Gastrocnemius medialis (tissue), 4 donors: ENCODE measurements around the gene SFSWAP. TPM values are rescaled to one million over a fixed set of nuclear protein-coding genes. Genes with fewer than 3 reads are reported as not detected.

Experiments
- ATAC-seq, 2 donors: fragments of 150-250 bp; one replicate each; pipeline ENCODE4 v1.9.1; 2016
- DNase-seq, 2 donors: peaks; one replicate each; pipeline ENCODE4 v3.0.0-alpha.2; 2019
- H3K27ac ChIP-seq, 4 donors: fragments of 200-600 bp; sonication (generic); 1 replicate in 1 of 4; 2 replicates in 3 of 4; pipeline ENCODE4 v1.5.1; 2016 to 2018; ENCODE audit warnings: mild to moderate bottlenecking in 2 of 4, moderate library complexity in 1 of 4
- H3K27me3 ChIP-seq, 3 donors: fragments of 200-600 bp; sonication (generic) in 2 of 3; 1 replicate in 1 of 3; 2 replicates in 2 of 3; pipeline versions ENCODE4 v1.5.1 to v1.6.0; 2016 to 2019; ENCODE audit warnings: mild to moderate bottlenecking in 1 of 3, moderate library complexity in 1 of 3
- H3K36me3 ChIP-seq, 2 donors: fragments of 200-600 bp; sonication (generic) in 1 of 2; one replicate each; pipeline ENCODE4 v1.5.1; 2017 to 2018
- H3K4me1 ChIP-seq, 2 donors: fragments of 200-600 bp; sonication (generic) in 1 of 2; one replicate each; pipeline ENCODE4 v1.5.1; 2016 to 2017; ENCODE audit warnings: mild to moderate bottlenecking in 2 of 2
- H3K4me3 ChIP-seq, 4 donors: fragments of 200-600 bp; sonication (generic) in 3 of 4; 1 replicate in 1 of 4; 2 replicates in 3 of 4; pipeline ENCODE4 v1.5.1; 2016 to 2019; ENCODE audit warnings: mild to moderate bottlenecking in 2 of 4
- H3K9me3 ChIP-seq, 3 donors: fragments of 200-600 bp; sonication (generic) in 2 of 3; 1 replicate in 1 of 3; 2 replicates in 2 of 3; pipeline ENCODE4 v1.5.1; 2016 to 2019
- POLR2A ChIP-seq, 2 donors: fragments of 450-650 bp; IDR thresholded peaks; one replicate each; pipeline ENCODE4 v1.6.1; 2017; ENCODE audit warnings: antibody characterized with exemption in 2 of 2, mild to moderate bottlenecking in 2 of 2, moderate library complexity in 2 of 2
- in situ Hi-C, 4 donors: fragments of 200-750 bp; cut with MboI; loops; one replicate each; pipeline versions ENCODE4 v1.15.0 to v1.8.0; 2017; ENCODE audit warnings: low sequenced_read_pairs in 4 of 4
- intact Hi-C: fragments of 100-400 bp; cut with DNase I; formaldehyde crosslinking; loops from one replicate; pipeline ENCODE4 v1.15.1; 2023; ENCODE audit warnings: low total_unique reads
- total RNA-seq, 4 donors: library from RNA; depleted of rRNA; stranded (reverse); fragments of >200 nt; gene quantifications; one replicate each; pipeline versions ENCODE4 v1.1.0 to v1.2.3, GENCODE V29; 2016
- TF ChIP-seq, protein P1 (sequence below), 5 experiments: fragments of 450-650 bp in 3 of 5; fragments of 200-600 bp in 2 of 5; sonication (generic) in 2 of 5; IDR thresholded peaks in 4 of 5; conservative IDR thresholded peaks in 1 of 5; 1 replicate in 4 of 5; 2 replicates in 1 of 5; pipeline ENCODE4 v1.5.1; 2016 to 2019; ENCODE audit warnings: antibody characterized with exemption in 5 of 5, mild to moderate bottlenecking in 3 of 5, moderate library complexity in 3 of 5

Gene SFSWAP
- total RNA-seq, 4 donors from 2014 or later, result 18.0 to 29.7 (median 25.4) TPM

DNA sequence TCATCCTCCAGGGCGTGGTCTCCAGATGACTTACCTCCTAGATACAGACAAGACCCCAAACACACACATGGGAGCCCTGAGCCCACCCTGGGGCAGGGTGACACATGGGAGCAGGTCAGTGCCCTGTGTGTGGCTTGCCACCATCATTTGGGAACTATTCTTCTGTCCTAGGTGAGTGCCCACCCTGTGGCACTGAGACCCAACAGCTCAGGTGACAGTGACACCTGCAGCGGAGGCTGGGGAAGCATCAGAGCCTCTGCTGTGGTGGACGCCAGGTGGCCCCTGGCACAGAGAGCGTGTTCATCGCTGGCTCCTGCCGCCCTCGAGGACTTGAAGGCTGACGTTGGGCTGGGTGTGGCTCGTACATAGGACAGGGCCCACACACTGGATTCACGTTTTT, 23.0 kb downstream of the SFSWAP start:
- no peak for ATAC-seq
- no peaks in the 10 kb centered on the region for H3K9me3 ChIP-seq
- DNase-seq, result no peak
- H3K27me3 ChIP-seq, result no peaks in the 10 kb centered on the region
- H3K4me1 ChIP-seq, result peaks cover 5 to 7% of the 10 kb centered on the region in 2 donors
- no peak overlapping the region for H3K4me3 ChIP-seq
- no peak for TF ChIP-seq POLR2A (IDR thresholded peaks at IDR 0.05)
- TF ChIP-seq, protein P1, sequence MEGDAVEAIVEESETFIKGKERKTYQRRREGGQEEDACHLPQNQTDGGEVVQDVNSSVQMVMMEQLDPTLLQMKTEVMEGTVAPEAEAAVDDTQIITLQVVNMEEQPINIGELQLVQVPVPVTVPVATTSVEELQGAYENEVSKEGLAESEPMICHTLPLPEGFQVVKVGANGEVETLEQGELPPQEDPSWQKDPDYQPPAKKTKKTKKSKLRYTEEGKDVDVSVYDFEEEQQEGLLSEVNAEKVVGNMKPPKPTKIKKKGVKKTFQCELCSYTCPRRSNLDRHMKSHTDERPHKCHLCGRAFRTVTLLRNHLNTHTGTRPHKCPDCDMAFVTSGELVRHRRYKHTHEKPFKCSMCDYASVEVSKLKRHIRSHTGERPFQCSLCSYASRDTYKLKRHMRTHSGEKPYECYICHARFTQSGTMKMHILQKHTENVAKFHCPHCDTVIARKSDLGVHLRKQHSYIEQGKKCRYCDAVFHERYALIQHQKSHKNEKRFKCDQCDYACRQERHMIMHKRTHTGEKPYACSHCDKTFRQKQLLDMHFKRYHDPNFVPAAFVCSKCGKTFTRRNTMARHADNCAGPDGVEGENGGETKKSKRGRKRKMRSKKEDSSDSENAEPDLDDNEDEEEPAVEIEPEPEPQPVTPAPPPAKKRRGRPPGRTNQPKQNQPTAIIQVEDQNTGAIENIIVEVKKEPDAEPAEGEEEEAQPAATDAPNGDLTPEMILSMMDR (IDR thresholded peaks at IDR 0.05 in 4 of 5, conservative IDR thresholded peaks at IDR 0.05 in 1 of 5), result no peak
- intact Hi-C loops, result no loop called here
- in situ Hi-C loops, result no loop called here
- H3K36me3 ChIP-seq, result peaks cover 0 to 67% of the 10 kb centered on the region in 2 donors
- no peak overlapping the region for H3K27ac ChIP-seq

DNA sequence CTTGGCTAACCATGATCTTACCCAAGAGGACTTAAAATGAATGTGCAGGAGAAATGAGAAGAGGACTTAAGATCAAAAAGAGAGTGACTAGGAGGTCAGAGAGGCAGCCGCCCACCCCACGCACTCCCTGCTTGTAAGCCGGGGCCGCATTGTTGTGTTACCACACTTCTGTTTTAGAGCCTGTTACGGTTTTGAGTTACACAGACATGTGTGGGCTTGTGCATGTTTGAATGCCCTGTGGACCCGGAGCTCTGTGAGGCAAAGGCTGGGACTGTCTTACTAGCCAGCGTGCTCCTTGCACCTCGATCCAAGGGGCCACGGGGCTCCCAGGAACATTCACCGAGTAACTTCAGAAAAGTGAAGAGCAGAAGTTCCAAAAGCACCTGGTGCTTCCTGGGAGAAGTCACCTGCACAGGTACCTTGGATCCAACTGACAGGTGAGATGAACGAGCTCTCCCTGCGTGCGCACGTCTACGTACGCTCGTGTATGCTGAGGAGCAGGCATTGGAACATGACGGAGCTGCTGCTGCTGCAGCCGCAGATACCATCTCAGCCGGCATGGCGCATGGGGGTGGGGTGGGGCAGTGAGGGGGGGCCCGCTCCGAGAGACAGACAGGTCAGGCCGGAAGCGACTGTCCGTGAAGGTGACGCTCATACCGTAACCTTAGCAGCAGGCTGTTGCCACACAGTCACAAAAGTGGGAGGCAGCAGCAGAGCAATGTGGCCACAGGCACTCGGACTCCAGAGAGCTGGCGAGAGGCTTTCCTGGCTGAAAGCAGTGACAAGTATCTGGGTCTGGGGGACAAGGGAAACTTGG, 23.7 kb downstream of the SFSWAP start:
- Histone ChIP-seq H3K36me3 (peaks cover 0 to 61% of the 10 kb centered on the region in 2 donors), H3K9me3 (no peaks in the 10 kb centered on the region), H3K4me3 (no peak overlapping the region), H3K27me3 (no peaks in the 10 kb centered on the region), H3K27ac (no peak overlapping the region), H3K4me1 (peaks cover 5 to 7% of the 10 kb centered on the region in 2 donors)
- no peak for TF ChIP-seq POLR2A (IDR thresholded peaks at IDR 0.05)
- TF ChIP-seq, protein P1 (IDR thresholded peaks at IDR 0.05 in 4 of 5, conservative IDR thresholded peaks at IDR 0.05 in 1 of 5), result no peak
- no peak for DNase-seq
- ATAC-seq, result no peak
- intact Hi-C loops, result no loop called here
- in situ Hi-C loops, result no loop called here

DNA sequence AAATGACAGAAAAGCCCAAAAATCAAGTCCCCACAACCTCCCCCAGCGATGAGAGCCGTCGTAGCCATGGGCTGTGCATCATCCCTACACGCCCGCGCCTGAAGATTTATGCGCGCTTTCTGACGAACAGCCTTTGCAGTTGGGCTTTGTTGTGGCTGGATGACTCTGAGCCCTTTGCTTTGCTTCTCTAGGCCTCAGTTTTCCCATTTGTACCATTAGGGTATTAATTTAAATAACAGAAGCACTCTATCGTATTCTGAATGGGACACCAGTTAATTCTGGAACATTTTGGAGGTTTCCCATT, 24.2 kb downstream of the SFSWAP start:
- intact Hi-C loops (no loop called here), in situ Hi-C loops (no loop called here)
- H3K36me3 ChIP-seq, result peaks cover 0 to 59% of the 10 kb centered on the region in 2 donors
- H3K9me3 ChIP-seq, result no peaks in the 10 kb centered on the region
- peaks cover 5 to 7% of the 10 kb centered on the region in 2 donors for H3K4me1 ChIP-seq
- ATAC-seq (no peak), DNase-seq (no peak)
- TF ChIP-seq, protein P1 (IDR thresholded peaks at IDR 0.05 in 4 of 5, conservative IDR thresholded peaks at IDR 0.05 in 1 of 5), result no peak
- TF ChIP-seq POLR2A (IDR thresholded peaks at IDR 0.05), result no peak
- H3K27me3 ChIP-seq, result no peaks in the 10 kb centered on the region
- H3K27ac ChIP-seq, result no peak overlapping the region
- no peak overlapping the region for H3K4me3 ChIP-seq

DNA sequence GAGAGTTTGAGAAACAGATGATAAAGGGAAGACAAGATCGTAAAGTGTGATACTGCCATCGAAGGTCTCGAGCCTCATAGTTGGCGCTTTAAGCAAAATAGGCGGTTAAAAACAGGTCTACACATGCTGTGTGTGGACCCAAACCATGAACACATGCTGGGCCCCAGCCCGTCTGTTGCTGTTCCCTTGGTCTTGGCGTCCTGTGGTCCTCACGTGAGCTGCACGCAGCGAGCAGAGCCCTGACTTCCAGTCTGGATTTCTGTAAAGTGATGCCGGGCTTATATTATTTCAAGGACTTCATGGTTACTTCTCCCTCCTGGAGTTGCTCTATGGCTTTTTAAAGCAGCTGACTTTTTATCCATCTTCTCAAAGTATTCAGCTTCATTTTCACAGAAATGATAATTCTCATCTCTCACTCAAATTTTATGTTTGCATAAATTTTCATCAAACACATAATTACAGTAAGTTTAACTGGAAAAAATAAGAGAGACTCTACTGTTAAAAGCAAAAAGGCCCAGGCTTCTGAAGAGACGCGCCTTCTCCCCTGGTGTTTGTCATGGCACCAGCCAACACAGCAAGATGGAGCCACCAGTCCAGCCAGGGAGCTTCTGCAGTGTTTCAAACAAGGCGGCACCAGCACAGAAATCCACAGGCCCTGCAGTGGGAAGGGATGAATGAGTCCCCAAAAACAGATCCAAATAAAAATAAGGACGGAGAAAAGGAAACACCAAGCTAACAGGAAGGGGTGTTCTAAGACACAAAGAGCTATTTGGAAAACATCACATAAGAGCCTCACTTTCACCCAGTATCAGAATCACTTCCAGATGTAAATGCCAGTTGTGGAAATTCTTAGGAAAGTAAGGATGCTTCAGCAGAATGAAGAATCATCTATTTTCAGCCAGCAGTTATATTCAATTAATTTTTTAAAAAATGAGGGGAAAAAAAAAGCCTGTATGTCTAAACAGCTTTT, 24.9 kb downstream of the SFSWAP start:
- H3K27me3 ChIP-seq, result no peaks in the 10 kb centered on the region
- DNase-seq (no peak), ATAC-seq (no peak)
- in situ Hi-C loops (no loop called here), intact Hi-C loops (no loop called here)
- TF ChIP-seq POLR2A (IDR thresholded peaks at IDR 0.05), result no peak
- TF ChIP-seq, protein P1 (IDR thresholded peaks at IDR 0.05 in 4 of 5, conservative IDR thresholded peaks at IDR 0.05 in 1 of 5), result no peak
- peaks cover 5 to 7% of the 10 kb centered on the region in 2 donors for H3K4me1 ChIP-seq
- H3K36me3 ChIP-seq, result peaks cover 0 to 59% of the 10 kb centered on the region in 2 donors
- no peaks in the 10 kb centered on the region for H3K9me3 ChIP-seq
- no peak overlapping the region for H3K27ac ChIP-seq
- no peak overlapping the region for H3K4me3 ChIP-seq
